Thoracic aorta (tissue), 2 donors: ENCODE data around the gene TRIM44. TPM values are rescaled to one million over a fixed set of nuclear protein-coding genes. Genes with fewer than 3 reads are reported as not detected.

Source experiments
- ATAC-seq: fragments of 150-250 bp; one replicate; pipeline ENCODE4 v1.8.0; 2017; ENCODE audit warnings: low read depth; ENCODE audit not compliant: insufficient number of reproducible peaks, low FRiP score
- DNase-seq: peaks from one replicate; pipeline ENCODE4 v3.0.0-alpha.2; 2020; ENCODE audit warnings: low spot score
- H3K27ac ChIP-seq, 2 donors: fragments of 200-600 bp; sonication (generic); 1 replicate in 1 of 2; 2 replicates in 1 of 2; pipeline ENCODE4 v1.5.1; 2016; ENCODE audit warnings: mild to moderate bottlenecking in 2 of 2, moderate library complexity in 2 of 2
- H3K27me3 ChIP-seq: fragments of 200-600 bp; sonication (generic); replicated peaks from 2 replicates; pipeline ENCODE4 v1.6.0; 2016; ENCODE audit warnings: mild to moderate bottlenecking; ENCODE audit not compliant: insufficient read depth
- H3K36me3 ChIP-seq: fragments of 200-600 bp; sonication (generic); one replicate; pipeline ENCODE4 v1.5.1; 2016
- H3K4me1 ChIP-seq, 2 donors: fragments of 200-600 bp; sonication (generic); 1 replicate in 1 of 2; 2 replicates in 1 of 2; pipeline versions ENCODE4 v1.5.1 to v1.6.0; 2016; ENCODE audit warnings: low read depth in 2 of 2, mild to moderate bottlenecking in 1 of 2; ENCODE audit not compliant: control insufficient read depth in 1 of 2
- H3K4me3 ChIP-seq: fragments of 200-600 bp; sonication (generic); 2 replicates; pipeline ENCODE4 v1.5.1; 2016; ENCODE audit warnings: mild to moderate bottlenecking
- H3K9me3 ChIP-seq: fragments of 200-600 bp; sonication (generic); 2 replicates; pipeline ENCODE4 v1.5.1; 2016
- CTCF ChIP-seq: fragments of 200-600 bp; sonication (generic); IDR thresholded peaks from one replicate; pipeline ENCODE4 v1.5.1; 2019; ENCODE audit warnings: antibody characterized with exemption
- total RNA-seq, 2 donors: library from RNA; depleted of rRNA; stranded (reverse); fragments of >200 nt; gene quantifications; one replicate each; pipeline versions ENCODE4 v1.1.0 to v1.2.3, GENCODE V29; 2016

TRIM44 gene
- total RNA-seq, 2 donors from 2014 or later, result 26.0 to 26.8 TPM

DNA sequence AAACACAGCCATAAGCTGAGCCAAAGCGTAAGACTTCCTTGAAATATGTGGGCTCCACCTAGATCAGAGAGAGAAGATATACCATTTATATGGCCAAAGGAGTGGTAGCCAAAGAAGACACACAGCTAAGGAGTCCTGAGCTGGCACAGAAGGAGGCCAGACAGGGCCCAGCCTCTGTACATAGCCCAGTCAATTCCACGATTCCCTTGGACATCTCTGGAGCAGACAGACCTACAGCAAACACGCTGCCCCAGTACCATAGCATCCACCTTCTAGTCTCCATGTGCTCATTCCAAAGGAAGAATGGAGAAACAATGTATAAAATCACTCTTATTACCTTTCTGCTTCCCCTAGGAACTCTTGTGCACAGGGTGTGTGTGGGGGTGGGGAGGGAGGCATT is 179.2 kb downstream of the TRIM44 start:
- Histone ChIP-seq H3K27me3 (no peaks in the 10 kb centered on the region), H3K9me3 (no peaks in the 10 kb centered on the region), H3K27ac (no peak overlapping the region), H3K36me3 (no peaks in the 10 kb centered on the region), H3K4me1 (no peaks in the 10 kb centered on the region), H3K4me3 (no peak overlapping the region)
- no peak for TF ChIP-seq CTCF
- ATAC-seq (no peak), DNase-seq (no peak)

DNA sequence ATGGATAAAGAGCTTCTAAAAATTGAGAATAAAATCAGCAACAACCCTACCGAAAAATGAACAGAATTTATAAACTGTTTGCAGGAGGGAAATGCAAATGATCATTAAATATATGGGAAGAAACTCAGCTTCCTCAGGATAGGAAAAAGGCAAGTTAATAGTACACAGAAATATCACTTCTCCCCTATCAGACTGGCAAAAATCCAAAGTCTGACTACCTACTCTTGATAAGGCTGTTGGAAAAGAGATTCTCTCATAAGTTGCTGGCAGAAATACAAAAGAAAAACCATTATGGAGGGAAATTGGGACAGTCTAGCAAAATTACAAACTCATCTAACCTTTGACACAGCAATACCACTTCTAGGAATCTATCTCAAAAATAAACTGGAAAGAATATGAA is 180.4 kb downstream of the TRIM44 start:
- Histone ChIP-seq H3K4me3 (no peak overlapping the region), H3K36me3 (no peaks in the 10 kb centered on the region), H3K27me3 (no peaks in the 10 kb centered on the region), H3K9me3 (no peaks in the 10 kb centered on the region), H3K27ac (no peak overlapping the region), H3K4me1 (no peaks in the 10 kb centered on the region)
- DNase-seq (no peak), ATAC-seq (no peak)
- no peak for TF ChIP-seq CTCF

DNA sequence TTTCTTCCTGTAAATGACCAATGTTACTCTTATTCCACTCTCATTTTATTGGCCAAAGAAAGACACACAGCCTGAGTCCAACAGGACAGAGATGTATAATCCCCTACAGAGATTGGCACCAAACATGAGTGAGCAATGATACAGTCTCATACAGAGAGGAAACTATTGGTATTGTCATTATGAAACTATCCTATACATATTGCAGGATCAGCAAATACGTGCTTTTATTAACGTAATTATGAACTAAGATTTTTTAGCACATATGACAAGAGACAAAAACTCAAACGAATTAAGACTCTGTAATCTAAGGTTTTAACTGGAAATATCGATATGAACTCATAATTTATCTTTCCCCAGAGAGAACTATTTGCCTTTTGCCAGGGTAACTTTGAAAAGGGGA is 182.0 kb downstream of the TRIM44 start:
- Histone ChIP-seq H3K4me3 (no peak overlapping the region), H3K9me3 (no peaks in the 10 kb centered on the region), H3K4me1 (no peaks in the 10 kb centered on the region), H3K36me3 (no peaks in the 10 kb centered on the region), H3K27ac (no peak overlapping the region), H3K27me3 (no peaks in the 10 kb centered on the region)
- DNase-seq (no peak), ATAC-seq (no peak)
- no peak for TF ChIP-seq CTCF

DNA sequence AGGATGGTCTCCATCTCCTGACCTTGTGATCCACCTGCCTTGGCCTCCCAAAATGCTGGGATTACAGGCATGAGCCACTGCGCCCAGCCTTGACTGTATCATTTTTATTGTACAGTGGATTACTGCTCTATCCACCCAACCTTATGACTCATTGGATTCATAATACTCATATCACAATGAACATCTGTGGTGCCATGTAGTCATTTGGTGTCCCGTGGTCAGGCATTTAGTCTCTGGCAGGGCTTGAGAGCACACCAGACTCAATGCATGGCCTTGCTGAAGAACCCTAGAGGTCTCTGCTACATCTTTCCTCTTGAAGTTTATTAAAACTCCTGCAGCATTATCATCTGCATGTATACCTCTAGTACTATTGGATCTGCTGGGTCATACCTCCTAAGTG is 183.3 kb downstream of the TRIM44 start:
- no peaks in the 10 kb centered on the region for H3K4me1 ChIP-seq
- TF ChIP-seq CTCF, result no peak
- no peaks in the 10 kb centered on the region for H3K36me3 ChIP-seq
- no peak overlapping the region for H3K27ac ChIP-seq
- no peaks in the 10 kb centered on the region for H3K9me3 ChIP-seq
- H3K27me3 ChIP-seq, result no peaks in the 10 kb centered on the region
- no peak for ATAC-seq
- no peak overlapping the region for H3K4me3 ChIP-seq
- DNase-seq, result no peak

DNA sequence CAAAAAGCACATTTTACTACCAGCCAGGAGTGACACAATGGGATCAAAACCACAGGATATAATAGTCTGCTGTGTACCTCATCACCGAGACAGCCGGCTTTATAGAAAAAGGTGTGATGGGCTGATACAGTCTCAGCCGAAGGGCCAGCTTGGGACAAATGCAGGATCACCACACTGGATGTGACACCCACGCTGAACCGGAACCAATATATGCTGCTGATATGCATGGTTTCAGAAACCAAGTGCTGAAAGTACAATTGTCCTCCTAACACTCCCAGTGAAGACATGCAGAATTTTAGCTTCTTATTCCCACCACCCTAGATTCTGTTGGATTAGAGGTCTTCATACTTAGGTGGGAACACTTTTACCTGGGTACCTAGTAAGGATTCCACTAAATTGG is 184.3 kb downstream of the TRIM44 start:
- H3K9me3 ChIP-seq, result no peaks in the 10 kb centered on the region
- no peaks in the 10 kb centered on the region for H3K36me3 ChIP-seq
- no peaks in the 10 kb centered on the region for H3K27me3 ChIP-seq
- no peak for TF ChIP-seq CTCF
- H3K27ac ChIP-seq, result no peak overlapping the region
- no peak overlapping the region for H3K4me3 ChIP-seq
- no peak for ATAC-seq
- no peak for DNase-seq
- H3K4me1 ChIP-seq, result no peaks in the 10 kb centered on the region
